HepG2 (cell line): ENCODE results near the gene FANCL.
"Not testable (repeated sequence)": the region's sequence is repeated elsewhere in the genome, so short reads cannot be mapped to it uniquely, and the experiment has no call there.

Source experiments
- BHLHE40 ChIP-seq: IDR thresholded peaks from 2 replicates; pipeline ENCODE4 v1.6.1; 2011; ENCODE audit warnings: low read length, improper control_type of control experiment
- CREB3 ChIP-seq: sonication (generic); formaldehyde crosslinking; IDR thresholded peaks from 2 replicates; pipeline ENCODE4 v1.5.0; 2020; ENCODE audit warnings: missing genetic modification reagents
- CTCF ChIP-seq: sonication (generic); formaldehyde crosslinking; IDR thresholded peaks from 2 replicates; pipeline ENCODE4 v1.5.0; 2020; ENCODE audit warnings: mild to moderate bottlenecking, missing genetic modification reagents, moderate library complexity
- HDAC2 ChIP-seq: sonication (generic); formaldehyde crosslinking; IDR thresholded peaks from 2 replicates; pipeline ENCODE4 v1.4.0; 2020; ENCODE audit warnings: missing genetic modification reagents
- HMG20B ChIP-seq: conservative IDR thresholded peaks from 2 replicates; pipeline ENCODE4 v1.6.1; 2016; ENCODE audit warnings: missing genetic modification reagents, missing compliant biosample characterization
- KDM1A ChIP-seq: IDR thresholded peaks from 2 replicates; pipeline ENCODE4 v1.6.1; 2016; ENCODE audit warnings: missing compliant biosample characterization
- UBTF ChIP-seq: sonication (generic); formaldehyde crosslinking; IDR thresholded peaks from 2 replicates; pipeline ENCODE4 v1.4.0; 2020; ENCODE audit warnings: mild to moderate bottlenecking, missing genetic modification reagents
- ZNF484 ChIP-seq: sonication (generic); formaldehyde crosslinking; IDR thresholded peaks from 2 replicates; pipeline ENCODE4 v1.5.1; 2020; ENCODE audit warnings: mild to moderate bottlenecking, low read depth, missing genetic modification reagents, borderline replicate concordance

- TF ChIP-seq CTCF (CRISPR knock-in tag); KDM1A (CRISPR knock-in tag); HDAC2 (CRISPR knock-in tag); CREB3 (CRISPR knock-in tag); HMG20B (CRISPR knock-in tag); ZNF484 (CRISPR knock-in tag); UBTF (CRISPR knock-in tag); BHLHE40: not testable (repeated sequence)
Measured at GRCh38 chr2:58177187-58177586, 63.9 kb downstream of the FANCL start.
